Tibial nerve (tissue), 4 donors: ENCODE results near the gene DTX3.
"Not testable (repeated sequence)": the region's sequence is repeated elsewhere in the genome, so short reads cannot be mapped to it uniquely, and the experiment has no call there.

Experiments
- EP300 ChIP-seq, 2 donors: sonication (generic); formaldehyde crosslinking; IDR thresholded peaks; one replicate each; pipeline ENCODE4 v1.6.1; 2017; ENCODE audit warnings: antibody characterized with exemption in 2 of 2, mild to moderate bottlenecking in 1 of 2
- POLR2A ChIP-seq, 2 donors: fragments of 450-650 bp; IDR thresholded peaks; one replicate each; pipeline ENCODE4 v1.6.1; 2017; ENCODE audit warnings: antibody characterized with exemption in 2 of 2, mild to moderate bottlenecking in 2 of 2, moderate library complexity in 2 of 2
- TF ChIP-seq, protein P1 (sequence below), 5 experiments: fragments of 200-600 bp in 3 of 5; fragments of 450-650 bp in 2 of 5; sonication (generic) in 3 of 5; IDR thresholded peaks; one replicate each; pipeline ENCODE4 v1.5.1; 2016 to 2019; ENCODE audit warnings: antibody characterized with exemption in 5 of 5, mild to moderate bottlenecking in 3 of 5, moderate library complexity in 2 of 5

GRCh38 chr12:57570438-57570837 lies 34.2 kb upstream of the DTX3 start:
- TF ChIP-seq, protein P1, sequence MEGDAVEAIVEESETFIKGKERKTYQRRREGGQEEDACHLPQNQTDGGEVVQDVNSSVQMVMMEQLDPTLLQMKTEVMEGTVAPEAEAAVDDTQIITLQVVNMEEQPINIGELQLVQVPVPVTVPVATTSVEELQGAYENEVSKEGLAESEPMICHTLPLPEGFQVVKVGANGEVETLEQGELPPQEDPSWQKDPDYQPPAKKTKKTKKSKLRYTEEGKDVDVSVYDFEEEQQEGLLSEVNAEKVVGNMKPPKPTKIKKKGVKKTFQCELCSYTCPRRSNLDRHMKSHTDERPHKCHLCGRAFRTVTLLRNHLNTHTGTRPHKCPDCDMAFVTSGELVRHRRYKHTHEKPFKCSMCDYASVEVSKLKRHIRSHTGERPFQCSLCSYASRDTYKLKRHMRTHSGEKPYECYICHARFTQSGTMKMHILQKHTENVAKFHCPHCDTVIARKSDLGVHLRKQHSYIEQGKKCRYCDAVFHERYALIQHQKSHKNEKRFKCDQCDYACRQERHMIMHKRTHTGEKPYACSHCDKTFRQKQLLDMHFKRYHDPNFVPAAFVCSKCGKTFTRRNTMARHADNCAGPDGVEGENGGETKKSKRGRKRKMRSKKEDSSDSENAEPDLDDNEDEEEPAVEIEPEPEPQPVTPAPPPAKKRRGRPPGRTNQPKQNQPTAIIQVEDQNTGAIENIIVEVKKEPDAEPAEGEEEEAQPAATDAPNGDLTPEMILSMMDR (IDR thresholded peaks at IDR 0.05): not testable (repeated sequence)
- not testable (repeated sequence) for TF ChIP-seq EP300, POLR2A (IDR thresholded peaks at IDR 0.05)
